Measurements from ENCODE around the gene PRKCE. TPM values are rescaled to one million over a fixed set of nuclear protein-coding genes. Genes with fewer than 3 reads are reported as not detected.

PRKCE gene
- total RNA-seq, 1 donor from 2014 or later, result 4.6 TPM

GRCh38 chr2:45849491-45850283, 198.2 kb downstream of the PRKCE start:
- Histone ChIP-seq H3K36me3 (no peaks in the 10 kb centered on the region), H3K27ac (no peak overlapping the region), H3K27me3 (no peaks in the 10 kb centered on the region), H3K4me1 (no peaks in the 10 kb centered on the region), H3K4me3 (no peak overlapping the region), H3K9me3 (no peaks in the 10 kb centered on the region)
- no peak for TF ChIP-seq CTCF (IDR thresholded peaks at IDR 0.05)
- intact Hi-C loops (cut with DNase I), result no loop called here
- DNase-seq (ENCODE audit: low spot score in 2 of 2), result no peak

- Histone ChIP-seq H3K4me3 (no peak overlapping the region), H3K27ac (no peak overlapping the region), H3K36me3 (no peaks in the 10 kb centered on the region), H3K4me1 (no peaks in the 10 kb centered on the region), H3K9me3 (no peaks in the 10 kb centered on the region), H3K27me3 (no peaks in the 10 kb centered on the region)
- no peak for TF ChIP-seq CTCF (IDR thresholded peaks at IDR 0.05)
- DNase-seq (ENCODE audit: low spot score in 2 of 2), result no peak
- intact Hi-C loops (cut with DNase I), result no loop called here
Observed at GRCh38 chr2:45850558-45850957, 199.1 kb downstream of the PRKCE start.

GRCh38 chr2:45851111-45851510, 199.6 kb downstream of the PRKCE start:
- Histone ChIP-seq H3K27ac (no peak overlapping the region), H3K27me3 (no peaks in the 10 kb centered on the region), H3K4me1 (no peaks in the 10 kb centered on the region), H3K9me3 (no peaks in the 10 kb centered on the region), H3K36me3 (no peaks in the 10 kb centered on the region), H3K4me3 (no peak overlapping the region)
- TF ChIP-seq CTCF (IDR thresholded peaks at IDR 0.05), result no peak
- DNase-seq (ENCODE audit: low spot score in 2 of 2), result no peak
- intact Hi-C loops (cut with DNase I), result no loop called here

- H3K4me3 ChIP-seq, result no peak overlapping the region
- H3K27ac ChIP-seq, result no peak overlapping the region
- DNase-seq (ENCODE audit: low spot score in 2 of 2), result no peak
- no peaks in the 10 kb centered on the region for H3K36me3 ChIP-seq
- TF ChIP-seq CTCF (IDR thresholded peaks at IDR 0.05), result no peak
- no peaks in the 10 kb centered on the region for H3K9me3 ChIP-seq
- intact Hi-C loops (cut with DNase I), result no loop called here
- H3K4me1 ChIP-seq, result no peaks in the 10 kb centered on the region
- H3K27me3 ChIP-seq, result no peaks in the 10 kb centered on the region
Observed at GRCh38 chr2:45851576-45852304, 200.3 kb downstream of the PRKCE start.

GRCh38 chr2:45852450-45853150, 201.1 kb downstream of the PRKCE start:
- no peaks in the 10 kb centered on the region for H3K36me3 ChIP-seq
- no peak overlapping the region for H3K4me3 ChIP-seq
- no peaks in the 10 kb centered on the region for H3K27me3 ChIP-seq
- no peak overlapping the region for H3K27ac ChIP-seq
- TF ChIP-seq CTCF (IDR thresholded peaks at IDR 0.05), result no peak
- no peaks in the 10 kb centered on the region for H3K4me1 ChIP-seq
- no peak for DNase-seq (ENCODE audit: low spot score in 2 of 2)
- H3K9me3 ChIP-seq, result no peaks in the 10 kb centered on the region
- intact Hi-C loops (cut with DNase I), result no loop called here

Measured in ascending aorta (tissue), 2 donors.